SU-DHL-6 (cell line): Measurements from ENCODE around the gene STARD8.

Experiments
- CTCF ChIP-seq: fragments of 200-600 bp; sonication (generic); IDR thresholded peaks from one replicate; pipeline ENCODE4 v1.5.1; 2017; ENCODE audit warnings: antibody characterized with exemption, mild to moderate bottlenecking, low read length, moderate library complexity; ENCODE audit not compliant: insufficient read depth, poor library complexity, severe bottlenecking
- EZH2phosphoT487 ChIP-seq: fragments of 200-600 bp; sonication (generic), shearing (Covaris generic); conservative IDR thresholded peaks from 2 replicates; pipeline ENCODE4 v1.6.1; 2018; ENCODE audit warnings: mild to moderate bottlenecking, antibody characterized with exemption, low read length, moderate library complexity, mixed read lengths

- TF ChIP-seq CTCF = no peak
- no peak for TF ChIP-seq EZH2phosphoT487
These were observed 56.4 kb downstream of the STARD8 start for GRCh38 chrX:68703846-68704245.
